LNCaP clone FGC (cell line): ENCODE measurements around the gene SPAG9.
"Not testable (repeated sequence)": the region's sequence is repeated elsewhere in the genome, so short reads cannot be mapped to it uniquely, and the experiment has no call there.

Experiments used
- DNase-seq: peaks from one replicate; pipeline ENCODE4 v3.0.0-alpha.2; 2011; ENCODE audit warnings: low read depth
- H3K4me3 ChIP-seq: 2 replicates; pipeline ENCODE4 v1.5.1; 2011; ENCODE audit warnings: mild to moderate bottlenecking, low read depth, low read length, control low read depth
- TF ChIP-seq, protein P1 (sequence below): IDR thresholded peaks from 2 replicates; pipeline ENCODE4 v1.5.1; 2012; ENCODE audit warnings: mild to moderate bottlenecking; ENCODE audit not compliant: control insufficient read depth, insufficient read depth; ENCODE audit errors: extremely low read depth

The SPAG9 gene

DNA sequence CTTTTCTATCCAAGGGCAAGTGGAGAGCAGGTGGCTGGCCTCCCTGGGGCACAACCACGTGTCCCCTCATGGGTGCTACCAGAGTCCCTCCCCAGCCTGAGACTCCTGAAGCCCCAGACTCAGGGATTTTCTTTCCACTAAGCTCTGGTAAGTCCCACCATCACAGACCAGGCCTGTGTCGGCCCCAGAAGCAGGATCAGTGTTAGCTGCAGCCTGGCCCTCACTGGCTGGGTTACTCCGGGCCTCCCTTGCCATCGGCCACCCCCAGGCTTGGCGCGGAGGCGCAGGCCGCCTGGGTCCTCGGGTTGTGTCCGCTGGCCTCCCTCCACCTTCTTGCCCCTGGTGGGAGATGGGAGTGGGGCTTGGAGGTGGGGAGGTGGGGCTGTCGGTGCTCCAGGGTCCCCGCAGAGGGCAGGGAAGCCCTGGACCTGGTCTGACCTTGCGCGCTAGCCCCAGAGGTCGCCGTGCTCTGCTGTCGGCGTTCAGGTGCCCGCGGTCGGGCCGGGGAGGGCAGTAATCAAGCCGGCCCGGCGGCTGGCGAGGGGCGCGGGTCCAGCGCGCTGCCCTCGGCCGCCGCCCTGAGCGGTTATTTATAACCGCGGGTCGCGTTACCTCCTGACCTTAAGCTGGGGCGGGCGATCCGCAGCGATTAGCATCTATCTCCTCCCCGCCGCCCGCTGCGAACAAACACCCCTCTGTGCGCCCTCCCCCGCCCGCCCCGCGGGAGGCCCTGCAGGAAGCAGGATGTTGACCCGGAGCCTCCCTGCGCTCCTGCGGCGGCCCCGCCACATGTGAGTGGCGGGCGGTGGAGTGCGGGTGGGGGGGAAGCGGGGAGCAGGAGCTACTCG is 176.4 kb downstream of the SPAG9 start:
- TF ChIP-seq, protein P1, sequence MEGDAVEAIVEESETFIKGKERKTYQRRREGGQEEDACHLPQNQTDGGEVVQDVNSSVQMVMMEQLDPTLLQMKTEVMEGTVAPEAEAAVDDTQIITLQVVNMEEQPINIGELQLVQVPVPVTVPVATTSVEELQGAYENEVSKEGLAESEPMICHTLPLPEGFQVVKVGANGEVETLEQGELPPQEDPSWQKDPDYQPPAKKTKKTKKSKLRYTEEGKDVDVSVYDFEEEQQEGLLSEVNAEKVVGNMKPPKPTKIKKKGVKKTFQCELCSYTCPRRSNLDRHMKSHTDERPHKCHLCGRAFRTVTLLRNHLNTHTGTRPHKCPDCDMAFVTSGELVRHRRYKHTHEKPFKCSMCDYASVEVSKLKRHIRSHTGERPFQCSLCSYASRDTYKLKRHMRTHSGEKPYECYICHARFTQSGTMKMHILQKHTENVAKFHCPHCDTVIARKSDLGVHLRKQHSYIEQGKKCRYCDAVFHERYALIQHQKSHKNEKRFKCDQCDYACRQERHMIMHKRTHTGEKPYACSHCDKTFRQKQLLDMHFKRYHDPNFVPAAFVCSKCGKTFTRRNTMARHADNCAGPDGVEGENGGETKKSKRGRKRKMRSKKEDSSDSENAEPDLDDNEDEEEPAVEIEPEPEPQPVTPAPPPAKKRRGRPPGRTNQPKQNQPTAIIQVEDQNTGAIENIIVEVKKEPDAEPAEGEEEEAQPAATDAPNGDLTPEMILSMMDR: no peak
- peak overlapping the region; percentile 60 for H3K4me3 ChIP-seq
- DNase-seq: peak; percentile 91

DNA sequence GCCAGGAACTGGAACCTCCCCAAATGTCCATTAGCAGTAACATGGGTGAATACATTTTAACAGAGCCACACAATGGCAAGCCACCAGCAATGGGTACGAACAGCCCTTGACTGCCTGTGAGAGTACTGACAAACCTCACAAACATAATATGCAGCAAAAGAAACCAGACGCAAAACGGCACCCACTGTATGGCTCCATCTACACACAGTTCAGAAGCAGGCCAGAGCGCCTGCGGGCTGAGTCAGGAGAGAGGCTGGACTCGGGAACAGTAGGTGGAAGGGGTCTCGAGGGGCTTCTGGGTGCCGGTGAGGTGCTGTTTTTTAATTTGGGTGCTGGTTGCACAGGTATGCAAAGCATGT is 177.1 kb downstream of the SPAG9 start:
- H3K4me3 ChIP-seq: peak overlapping the region; percentile 60
- TF ChIP-seq, protein P1: no peak
- no peak for DNase-seq

DNA sequence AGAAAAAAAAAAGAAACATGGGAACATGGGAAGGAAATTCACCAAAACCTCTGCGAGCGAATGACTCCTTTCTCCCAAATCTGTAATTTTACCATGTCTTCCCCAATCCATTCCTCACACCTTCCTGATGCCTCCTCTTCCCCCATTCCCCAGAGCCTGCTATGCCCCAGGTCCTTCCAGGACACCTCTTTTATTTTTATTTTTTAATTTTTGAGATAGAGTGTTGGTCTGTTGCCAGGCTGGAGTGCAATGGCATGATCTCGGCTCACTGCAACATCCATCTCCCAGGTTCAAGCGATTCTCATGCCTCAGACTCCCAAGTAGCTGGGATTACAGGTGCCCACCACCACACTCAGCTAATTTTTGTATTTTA is 179.0 kb downstream of the SPAG9 start:
- H3K4me3 ChIP-seq, DNase-seq: not testable (repeated sequence)

- no peak overlapping the region for H3K4me3 ChIP-seq
- TF ChIP-seq, protein P1: no peak
- no peak for DNase-seq
These were observed 180.6 kb downstream of the SPAG9 start for GRCh38 chr17:50939795-50940684.

- DNase-seq: no peak
- no peak overlapping the region for H3K4me3 ChIP-seq
- TF ChIP-seq, protein P1: no peak
These were observed 181.2 kb downstream of the SPAG9 start for GRCh38 chr17:50939542-50939794.

DNA sequence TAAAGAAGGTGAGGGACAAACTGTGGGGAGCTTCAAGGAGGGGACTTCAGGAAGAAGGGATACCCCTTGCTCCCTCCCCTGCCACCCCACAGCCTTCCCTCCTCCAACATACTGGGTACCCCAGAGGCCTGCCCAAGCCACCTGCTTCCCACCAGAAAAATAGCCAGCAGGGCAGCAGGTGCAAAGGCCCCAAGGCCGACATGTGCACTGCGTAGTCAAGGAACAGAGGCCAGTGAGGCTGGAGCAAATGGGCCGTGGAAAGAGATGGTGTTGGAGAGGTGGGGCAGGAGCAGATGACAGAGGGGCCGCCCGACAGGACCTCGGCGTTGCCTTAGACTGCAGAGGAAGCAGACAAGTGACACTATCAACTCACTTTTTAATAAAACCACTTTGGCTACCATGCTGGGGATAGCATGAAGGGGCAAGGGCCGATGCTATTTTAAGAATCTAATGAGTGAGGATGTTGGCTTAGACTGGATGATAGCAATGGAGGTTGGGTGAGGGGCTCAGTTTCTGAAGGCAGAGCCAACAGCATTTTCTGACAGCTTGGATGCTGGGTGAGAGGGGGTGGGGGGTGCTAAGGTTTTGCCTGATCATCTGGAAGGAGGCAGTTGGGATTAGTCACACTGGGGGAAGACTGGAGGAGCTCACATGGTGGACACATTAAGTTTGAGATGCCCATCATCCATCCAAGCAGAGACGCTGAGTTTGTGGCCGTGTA is 181.7 kb downstream of the SPAG9 start:
- no peak for DNase-seq
- TF ChIP-seq, protein P1: no peak

DNA sequence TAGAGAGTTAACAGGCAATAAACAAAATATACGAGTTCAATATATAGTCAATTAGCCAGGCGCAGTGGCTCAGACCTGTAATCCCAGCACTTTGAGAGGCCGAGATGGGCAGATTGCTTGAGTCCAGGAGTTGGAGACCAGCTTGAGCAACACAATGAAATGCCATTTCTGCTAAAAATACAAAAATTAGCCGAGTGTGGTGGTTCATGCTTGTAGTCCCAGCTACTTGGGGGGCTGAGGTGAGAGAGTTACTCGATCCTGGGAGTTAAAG is 184.7 kb downstream of the SPAG9 start:
- no peak for DNase-seq
- peak overlapping the region; percentile 15; the same call in 1 of the 2 replicates for H3K4me3 ChIP-seq
- TF ChIP-seq, protein P1: no peak

More for the DNA sequence above, 181.7 kb downstream of the SPAG9 start:
- no peak overlapping the region for H3K4me3 ChIP-seq
